Measurements from ENCODE around the gene FCER1A.

DNA sequence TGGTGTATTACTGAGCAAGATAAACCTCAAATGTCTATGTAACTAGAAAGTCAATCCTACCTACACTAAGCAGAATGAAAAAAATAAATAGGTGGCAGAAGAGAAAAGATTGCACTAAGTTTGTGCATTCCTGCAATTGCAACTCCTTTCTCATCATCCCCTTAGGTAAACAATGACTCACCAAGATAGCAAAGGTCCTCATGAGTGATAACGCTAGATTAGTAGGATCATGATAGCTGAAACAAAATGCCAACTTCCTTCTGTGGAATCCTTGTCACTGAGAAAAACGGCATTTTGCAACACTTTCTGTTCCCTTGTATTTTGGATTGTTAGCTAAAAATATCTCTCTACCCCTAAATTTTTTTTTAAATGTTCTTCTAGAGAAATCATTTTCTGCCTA, 20.0 kb upstream of the FCER1A start:
- TF ChIP-seq, protein P1, sequence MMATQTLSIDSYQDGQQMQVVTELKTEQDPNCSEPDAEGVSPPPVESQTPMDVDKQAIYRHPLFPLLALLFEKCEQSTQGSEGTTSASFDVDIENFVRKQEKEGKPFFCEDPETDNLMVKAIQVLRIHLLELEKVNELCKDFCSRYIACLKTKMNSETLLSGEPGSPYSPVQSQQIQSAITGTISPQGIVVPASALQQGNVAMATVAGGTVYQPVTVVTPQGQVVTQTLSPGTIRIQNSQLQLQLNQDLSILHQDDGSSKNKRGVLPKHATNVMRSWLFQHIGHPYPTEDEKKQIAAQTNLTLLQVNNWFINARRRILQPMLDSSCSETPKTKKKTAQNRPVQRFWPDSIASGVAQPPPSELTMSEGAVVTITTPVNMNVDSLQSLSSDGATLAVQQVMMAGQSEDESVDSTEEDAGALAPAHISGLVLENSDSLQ (IDR thresholded peaks at IDR 0.05), result no peak
- TF ChIP-seq HDGF (IDR thresholded peaks at IDR 0.05; ENCODE audit: borderline replicate concordance) (no peak), LEF1 (IDR thresholded peaks at IDR 0.05; ENCODE audit: borderline replicate concordance) (no peak), FOXA1 (IDR thresholded peaks at IDR 0.05) (no peak), SUZ12 (IDR thresholded peaks at IDR 0.05) (no peak), CTBP1 (IDR thresholded peaks at IDR 0.05; ENCODE audit: borderline replicate concordance) (no peak), ELF4 (IDR thresholded peaks at IDR 0.05) (no peak), NFRKB (IDR thresholded peaks at IDR 0.05) (no peak)

Measured in HEK293T (cell line).